HS-27A (cell line): ENCODE results near the gene ANKS1A.
A peak's percentile ranks its signal among the peaks of the same experiment; 100 is the strongest.
"Not testable (repeated sequence)": the region's sequence is repeated elsewhere in the genome, so short reads cannot be mapped to it uniquely, and the experiment has no call there.

Experiments
- DNase-seq: peaks from one replicate; pipeline ENCODE4 v3.0.0-alpha.2; 2012; ENCODE audit warnings: low read depth, missing footprints

ANKS1A gene, protein sequence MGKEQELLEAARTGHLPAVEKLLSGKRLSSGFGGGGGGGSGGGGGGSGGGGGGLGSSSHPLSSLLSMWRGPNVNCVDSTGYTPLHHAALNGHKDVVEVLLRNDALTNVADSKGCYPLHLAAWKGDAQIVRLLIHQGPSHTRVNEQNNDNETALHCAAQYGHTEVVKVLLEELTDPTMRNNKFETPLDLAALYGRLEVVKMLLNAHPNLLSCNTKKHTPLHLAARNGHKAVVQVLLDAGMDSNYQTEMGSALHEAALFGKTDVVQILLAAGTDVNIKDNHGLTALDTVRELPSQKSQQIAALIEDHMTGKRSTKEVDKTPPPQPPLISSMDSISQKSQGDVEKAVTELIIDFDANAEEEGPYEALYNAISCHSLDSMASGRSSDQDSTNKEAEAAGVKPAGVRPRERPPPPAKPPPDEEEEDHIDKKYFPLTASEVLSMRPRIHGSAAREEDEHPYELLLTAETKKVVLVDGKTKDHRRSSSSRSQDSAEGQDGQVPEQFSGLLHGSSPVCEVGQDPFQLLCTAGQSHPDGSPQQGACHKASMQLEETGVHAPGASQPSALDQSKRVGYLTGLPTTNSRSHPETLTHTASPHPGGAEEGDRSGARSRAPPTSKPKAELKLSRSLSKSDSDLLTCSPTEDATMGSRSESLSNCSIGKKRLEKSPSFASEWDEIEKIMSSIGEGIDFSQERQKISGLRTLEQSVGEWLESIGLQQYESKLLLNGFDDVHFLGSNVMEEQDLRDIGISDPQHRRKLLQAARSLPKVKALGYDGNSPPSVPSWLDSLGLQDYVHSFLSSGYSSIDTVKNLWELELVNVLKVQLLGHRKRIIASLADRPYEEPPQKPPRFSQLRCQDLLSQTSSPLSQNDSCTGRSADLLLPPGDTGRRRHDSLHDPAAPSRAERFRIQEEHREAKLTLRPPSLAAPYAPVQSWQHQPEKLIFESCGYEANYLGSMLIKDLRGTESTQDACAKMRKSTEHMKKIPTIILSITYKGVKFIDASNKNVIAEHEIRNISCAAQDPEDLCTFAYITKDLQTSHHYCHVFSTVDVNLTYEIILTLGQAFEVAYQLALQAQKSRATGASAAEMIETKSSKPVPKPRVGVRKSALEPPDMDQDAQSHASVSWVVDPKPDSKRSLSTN

DNA sequence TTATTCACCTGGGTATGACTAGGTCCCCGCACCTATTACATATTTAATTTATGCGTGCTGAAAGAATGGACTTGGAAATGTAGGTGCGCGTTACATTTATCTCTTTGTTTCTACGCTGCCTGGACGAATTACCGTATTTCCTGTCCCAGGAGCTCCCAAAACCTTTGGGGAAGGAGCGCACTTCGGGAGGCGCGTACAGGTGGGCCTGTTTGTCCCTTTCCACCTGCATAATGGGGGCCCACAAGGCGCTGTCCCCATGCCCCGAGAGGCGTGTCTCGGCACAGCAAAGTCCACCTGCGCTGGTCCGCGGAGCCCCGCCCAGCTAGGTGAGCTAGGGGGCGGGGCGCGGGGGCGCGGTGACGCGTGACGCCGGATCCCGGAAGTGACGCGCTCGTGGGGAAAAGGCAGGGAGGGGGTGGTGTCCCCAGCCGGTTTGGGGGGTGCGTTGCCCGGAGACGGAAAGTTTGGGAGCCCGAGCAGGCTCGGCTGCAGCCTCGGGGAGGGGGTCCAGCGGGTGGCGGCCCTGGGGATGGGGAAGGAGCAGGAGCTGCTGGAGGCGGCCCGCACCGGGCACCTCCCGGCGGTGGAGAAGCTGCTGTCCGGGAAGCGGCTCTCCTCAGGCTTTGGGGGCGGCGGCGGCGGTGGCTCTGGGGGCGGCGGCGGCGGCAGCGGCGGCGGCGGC lies at the start of gene ANKS1A:
Gene ANKS1A (plus strand): TSS at position 382 of the 682 bp plus-strand sequence. CDS start 148 bp downstream, at position 530.
- peak; percentile 55 for DNase-seq

DNA sequence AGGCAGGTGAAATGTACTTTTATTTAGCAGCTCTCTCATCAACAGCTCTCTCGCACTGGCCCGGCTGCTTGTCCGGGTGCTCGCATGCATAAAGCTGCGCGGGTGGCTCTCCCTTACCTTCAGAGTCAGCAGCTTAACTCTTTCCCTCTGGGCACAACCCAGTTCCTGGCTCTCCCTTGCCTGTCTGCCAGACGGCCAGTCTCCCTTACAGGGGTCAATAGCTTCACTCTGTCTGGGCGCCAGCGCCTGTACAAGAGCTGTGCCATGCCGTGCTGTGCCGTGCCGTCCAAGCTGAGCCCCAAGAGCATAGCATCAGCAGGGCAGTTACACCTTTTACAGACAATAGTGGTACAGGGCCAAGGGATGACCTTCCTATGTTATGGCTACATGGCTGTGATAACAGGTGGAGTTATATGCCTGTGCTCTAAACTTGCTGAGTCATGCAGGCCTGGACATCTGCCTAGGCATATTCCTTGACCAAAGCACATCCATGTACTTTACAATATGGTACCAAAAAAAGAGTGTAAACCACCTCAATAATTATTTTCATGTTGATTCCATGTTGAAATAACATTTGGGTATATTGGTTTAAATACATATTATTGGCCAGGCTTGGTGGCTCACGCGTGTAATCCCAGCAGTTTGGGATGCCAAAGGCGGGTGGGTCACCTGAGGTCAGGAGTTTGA lies 49.2 kb upstream of the ANKS1A start:
- DNase-seq = no peak

DNA sequence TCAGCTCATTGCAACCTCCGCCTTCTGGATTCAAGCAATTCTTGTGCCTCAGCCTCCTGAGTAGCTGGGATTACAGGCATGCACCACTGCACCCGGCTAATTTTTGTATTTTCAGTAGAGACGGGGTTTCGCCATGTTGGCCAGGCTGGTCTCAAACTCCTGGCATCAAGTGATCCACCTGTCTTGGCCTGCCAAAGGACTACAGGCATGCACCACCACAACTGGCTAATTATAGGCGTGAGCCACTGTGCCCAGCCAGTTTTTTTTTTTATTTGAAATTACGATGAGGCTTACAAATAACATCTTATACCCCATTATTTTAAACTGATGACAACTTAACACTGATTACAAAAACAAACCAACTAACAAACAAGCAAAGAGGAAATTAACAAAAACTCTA lies 40.0 kb upstream of the ANKS1A start:
- DNase-seq = not testable (repeated sequence)

DNA sequence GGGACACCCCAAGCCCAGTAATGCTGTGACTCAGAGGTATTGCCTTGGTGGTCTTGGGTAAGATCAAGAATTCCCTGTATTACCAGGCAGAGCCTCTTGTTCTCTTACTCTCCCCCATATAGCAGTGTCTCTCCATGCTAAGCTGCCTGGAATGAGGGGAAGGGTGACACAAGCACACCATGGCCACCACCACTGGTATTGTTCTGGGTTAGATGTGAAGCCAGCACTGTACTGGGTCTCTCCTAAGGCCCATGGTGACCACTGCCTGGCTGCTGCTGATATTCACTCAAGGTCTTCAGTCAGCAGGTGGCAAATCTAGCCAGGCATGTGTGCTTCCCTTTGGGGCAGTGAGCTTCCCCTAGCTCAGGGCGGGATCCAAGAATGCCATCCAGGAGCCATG lies 37.7 kb upstream of the ANKS1A start:
- no peak for DNase-seq

DNA sequence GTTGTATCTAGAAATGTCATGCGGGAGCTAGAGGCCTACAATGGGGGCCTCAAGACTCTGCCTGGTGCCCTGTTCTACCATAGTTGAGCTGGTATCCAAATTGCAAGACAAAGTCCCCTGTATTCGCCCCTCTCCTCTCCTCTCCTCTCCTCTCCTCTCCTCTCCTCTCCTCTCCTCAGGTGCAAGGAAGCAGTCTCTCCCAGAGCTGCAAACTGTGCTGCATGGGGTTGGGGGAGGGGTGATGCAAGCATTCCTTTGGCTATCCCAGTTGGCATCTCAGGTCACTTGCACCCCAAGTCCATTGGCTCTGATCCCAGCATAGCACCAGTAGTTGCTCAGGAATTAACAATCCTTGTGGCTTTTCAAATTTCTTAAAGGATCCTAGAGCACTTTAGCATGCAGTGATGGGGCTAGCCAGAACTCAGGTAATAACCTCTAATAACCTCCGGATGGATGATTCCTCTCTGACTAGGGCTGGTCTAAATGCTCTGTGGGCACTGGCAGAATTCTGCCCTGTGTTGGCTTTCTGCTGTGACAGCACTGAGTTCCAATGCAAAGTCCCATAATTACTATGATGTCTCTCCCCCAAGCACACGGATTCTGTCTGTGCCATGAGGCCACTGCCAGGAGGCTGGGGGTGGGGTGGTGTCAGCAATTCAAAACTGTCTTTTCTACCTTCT lies 36.5 kb upstream of the ANKS1A start:
- peak; percentile 8 for DNase-seq

DNA sequence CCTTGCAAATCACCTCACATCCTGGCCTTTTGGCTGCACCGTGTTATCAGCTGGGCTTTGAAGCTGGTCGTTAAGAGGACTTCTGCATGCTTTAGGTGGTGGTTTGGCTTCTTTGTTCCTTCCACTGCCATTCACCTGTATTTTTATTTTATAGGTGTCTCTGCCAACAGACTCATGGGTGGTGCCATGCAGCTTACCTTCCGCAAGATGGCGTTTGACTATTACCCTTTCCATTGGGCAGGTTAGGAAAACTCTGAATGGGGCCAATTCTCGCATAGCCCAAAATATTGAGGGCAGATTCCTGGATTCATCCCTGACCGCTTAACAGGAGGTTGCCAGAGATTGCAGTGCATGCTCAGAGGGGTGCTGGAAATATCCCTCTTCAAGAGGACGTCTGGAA lies 33.6 kb upstream of the ANKS1A start:
- DNase-seq = no peak

DNA sequence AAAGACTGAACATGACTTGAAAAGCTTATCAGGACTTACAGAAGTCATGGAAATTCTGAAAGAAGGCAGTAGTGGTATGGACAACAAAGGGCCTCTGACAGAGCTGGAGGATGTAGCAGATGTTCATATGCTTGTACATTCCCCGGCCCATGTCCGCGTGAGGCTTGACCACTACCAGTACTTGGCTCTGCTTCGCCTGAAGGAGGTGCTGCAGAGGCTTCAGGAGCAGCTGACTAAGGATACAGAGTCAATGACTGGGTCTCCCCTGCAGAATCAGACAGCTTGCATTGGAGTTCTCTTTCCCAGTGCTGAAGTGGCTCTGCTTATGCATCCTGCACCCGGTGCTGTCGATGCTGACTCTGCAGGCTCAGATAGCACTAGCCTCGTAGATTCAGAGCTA lies 30.4 kb upstream of the ANKS1A start:
- DNase-seq = no peak

DNA sequence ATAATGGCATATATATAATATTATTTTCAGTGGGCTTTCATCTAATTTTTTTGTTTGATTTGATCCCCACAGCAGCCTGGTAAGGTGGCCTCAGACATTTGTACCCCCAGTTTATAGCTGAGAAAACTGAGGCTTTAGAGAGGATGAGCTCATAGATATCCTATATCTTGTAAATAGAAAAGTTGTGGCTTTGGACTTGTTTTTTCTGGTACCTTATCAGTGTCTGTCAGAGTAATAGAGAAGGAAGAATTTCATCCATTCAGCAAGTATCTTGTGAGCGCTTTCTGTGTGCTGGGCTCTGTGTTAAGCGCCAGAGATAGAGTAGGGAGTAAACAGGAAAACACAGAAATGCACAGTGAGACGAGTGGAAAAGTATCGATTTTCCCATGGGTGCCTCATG lies 29.1 kb upstream of the ANKS1A start:
- DNase-seq = no peak

DNA sequence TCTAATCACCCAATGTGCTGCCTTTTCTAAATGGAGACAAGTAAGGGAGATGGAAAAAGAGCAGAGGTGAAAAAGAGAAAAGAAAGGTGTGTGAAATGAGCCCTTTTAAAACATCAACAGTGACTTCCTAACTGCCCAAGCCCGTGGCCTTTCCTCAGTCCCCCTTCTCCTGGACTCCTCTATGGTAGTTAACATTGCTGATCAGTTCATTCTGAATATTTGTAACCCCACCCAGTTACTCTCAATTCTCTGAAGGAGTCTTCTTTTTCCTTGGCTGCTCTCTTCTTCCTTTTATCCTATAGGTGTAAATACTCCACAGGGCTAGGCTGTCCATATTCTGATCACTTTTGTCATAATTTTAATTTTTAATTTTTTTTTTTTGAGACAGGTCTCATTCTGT lies 28.3 kb upstream of the ANKS1A start:
- no peak for DNase-seq

DNA sequence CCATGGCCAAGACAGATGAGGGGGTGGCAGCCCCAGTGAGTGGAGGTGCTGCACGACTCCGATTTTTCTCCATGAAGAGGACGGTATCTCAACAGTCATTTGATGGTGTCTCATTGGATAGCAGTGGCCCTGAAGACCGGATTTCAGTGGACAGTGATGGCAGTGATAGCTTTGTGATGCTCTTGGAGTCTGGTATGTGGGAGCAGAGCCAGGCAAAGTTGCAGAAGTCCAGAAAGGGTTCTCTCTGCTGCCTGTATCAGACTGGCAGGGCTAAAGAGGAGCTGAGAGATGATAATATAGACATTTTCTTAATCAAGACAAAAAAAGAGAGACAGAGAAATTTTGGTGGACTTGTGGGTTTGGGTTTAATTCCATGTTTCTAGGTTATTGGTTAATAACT lies 25.0 kb upstream of the ANKS1A start:
- DNase-seq = no peak

DNA sequence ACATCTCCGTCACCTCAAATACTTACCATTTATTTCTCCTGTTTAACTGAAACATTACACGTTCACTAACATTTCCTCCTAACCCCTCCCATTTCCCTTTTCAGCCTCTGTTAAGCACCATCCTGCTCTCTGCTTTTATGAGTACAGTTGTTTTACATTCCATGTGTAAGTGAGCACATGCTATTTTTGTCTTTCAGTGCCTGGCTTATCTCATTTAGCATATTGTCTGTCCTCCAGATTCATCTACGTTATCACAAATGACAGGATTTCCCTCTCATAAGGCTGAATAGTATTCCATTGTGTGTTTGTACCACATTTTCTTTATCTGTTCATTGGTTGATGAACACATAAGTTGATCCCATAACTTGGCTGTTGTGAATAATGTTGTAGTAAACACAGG lies 23.9 kb upstream of the ANKS1A start:
- no peak for DNase-seq

DNA sequence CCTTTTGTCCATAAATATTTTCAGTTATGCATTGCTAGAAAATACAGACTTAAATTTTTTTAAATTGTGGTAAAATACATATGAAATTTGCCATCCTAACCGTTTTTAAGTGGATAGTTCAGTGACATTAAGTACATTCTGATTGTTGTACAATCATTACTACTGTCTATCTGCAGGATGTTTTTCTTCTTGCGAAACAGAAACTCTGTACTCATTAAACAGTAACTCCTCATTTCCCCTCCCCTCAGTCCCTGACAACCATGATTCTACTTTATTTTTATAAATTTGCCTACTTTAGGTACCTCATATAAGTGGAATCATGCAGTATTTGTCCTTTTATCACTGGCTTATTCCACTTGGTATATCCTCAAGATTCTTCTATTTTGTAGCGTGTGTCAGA lies 22.5 kb upstream of the ANKS1A start:
- no peak for DNase-seq

DNA sequence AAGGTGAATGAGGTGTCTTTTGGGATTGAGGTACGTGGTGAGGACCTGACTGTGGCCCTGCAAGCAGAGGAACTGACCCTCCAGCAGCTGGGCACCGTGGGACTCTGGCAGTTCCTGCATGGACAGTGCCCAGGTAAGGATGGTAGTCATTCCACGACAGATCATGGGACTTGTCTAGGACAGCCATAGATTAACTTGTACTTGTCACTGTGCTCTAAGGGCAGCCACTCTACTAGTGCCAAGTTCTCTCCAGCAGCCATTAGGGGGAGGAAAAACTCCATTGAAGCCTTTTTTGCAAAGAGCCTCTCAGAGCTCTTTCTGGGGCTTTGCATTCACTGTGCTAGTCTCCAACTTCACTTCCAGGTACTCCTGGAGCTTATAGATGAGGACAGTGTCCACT lies 21.6 kb upstream of the ANKS1A start:
- DNase-seq = no peak

DNA sequence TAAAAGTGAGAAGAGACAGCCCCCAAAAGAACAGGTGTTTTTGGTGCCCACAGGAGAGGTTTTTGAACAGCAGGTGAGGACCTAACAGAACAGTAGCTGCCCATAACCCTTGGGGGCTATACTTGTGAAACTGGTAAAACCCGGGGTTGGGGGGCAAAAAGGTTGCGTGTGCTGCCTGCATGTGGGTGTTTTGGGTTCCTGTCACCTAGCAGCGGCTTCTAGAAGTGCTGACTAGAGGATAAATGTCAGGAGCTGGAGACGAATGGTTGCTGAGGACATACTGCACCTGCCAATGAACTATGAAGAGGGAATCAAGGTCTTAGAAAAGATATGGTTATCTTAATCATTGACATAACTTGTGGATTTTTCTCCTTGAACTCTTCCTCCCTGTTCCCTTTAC lies 17.2 kb upstream of the ANKS1A start:
- DNase-seq = no peak

DNA sequence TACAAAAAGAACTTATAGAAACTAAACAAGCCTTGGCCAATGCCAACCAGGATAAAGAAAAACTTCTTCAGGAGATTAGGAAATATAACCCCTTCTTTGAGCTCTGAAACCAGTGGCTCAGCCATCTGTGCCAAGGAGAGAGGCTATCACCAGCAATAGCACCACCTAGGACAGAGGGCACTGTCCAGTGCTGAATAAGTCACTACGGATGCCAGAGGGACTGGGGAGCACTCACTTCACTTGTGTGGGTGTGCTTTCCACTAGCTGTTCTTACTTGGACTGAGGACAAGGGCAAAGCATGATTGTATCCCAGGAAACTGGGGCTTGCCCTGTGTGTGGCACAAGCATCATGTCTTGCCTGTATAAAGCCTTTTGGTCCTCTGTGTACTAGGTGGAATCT lies 16.7 kb upstream of the ANKS1A start:
- no peak for DNase-seq

DNA sequence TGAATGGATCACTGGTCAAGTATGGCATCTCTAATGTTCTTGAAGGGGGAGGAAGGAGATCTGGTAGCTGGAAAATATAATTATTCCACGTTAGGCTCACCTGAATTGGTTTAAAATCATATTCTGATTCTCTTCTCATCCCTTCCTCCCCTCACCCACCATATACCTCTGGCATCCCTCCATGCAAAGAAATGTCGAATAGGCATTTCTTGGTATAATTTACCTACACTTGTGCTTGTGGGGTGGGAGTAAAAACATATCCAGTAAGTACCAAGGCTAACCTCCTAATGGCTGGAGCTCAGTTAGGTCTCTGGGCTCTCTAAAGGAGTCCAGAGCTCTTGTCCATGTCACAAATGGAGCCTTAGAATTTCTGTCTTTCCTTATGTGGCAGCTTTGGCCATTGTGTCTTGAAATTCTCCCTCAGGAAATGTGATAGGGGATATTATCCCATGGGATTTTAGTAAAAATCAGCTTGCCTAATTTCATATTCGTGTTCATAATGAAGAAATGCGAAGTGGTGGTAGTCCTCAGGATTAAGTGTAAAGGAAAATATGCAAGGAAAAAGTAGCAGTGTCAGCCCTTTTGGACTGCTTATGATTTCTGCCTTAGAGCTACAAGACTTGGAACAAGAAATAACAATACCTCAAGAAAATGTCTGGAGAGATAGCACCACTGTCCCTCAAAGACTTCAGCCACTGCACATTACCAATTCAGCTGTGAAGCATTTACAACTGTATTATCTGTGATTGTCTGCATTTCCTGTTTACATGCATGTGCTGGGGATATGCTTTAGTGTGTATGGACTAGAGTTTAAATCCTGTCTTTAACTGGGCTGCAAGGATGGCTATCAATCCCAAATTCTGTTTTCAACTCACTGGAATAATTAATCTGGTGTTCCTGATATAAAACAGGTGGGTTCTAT lies 13.5 kb upstream of the ANKS1A start:
- no peak for DNase-seq

DNA sequence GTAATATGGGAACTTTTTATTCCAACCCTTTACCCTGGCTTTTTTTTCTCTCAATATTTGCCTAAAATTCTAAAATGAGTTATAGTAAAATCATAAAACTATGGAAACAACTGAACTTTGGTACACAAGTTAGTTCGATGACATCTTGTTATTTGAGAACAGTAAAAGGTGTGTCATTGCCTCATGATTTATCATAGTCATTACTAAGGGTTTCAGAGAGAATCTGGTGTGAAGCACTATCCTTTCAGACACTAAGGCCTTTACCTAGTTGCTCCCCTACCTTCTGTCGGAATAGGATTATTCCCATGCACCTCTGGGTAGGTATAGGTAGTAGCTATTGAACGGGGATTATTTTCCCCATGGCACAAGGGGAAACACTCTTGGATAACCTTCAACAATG lies 12.6 kb upstream of the ANKS1A start:
- no peak for DNase-seq

DNA sequence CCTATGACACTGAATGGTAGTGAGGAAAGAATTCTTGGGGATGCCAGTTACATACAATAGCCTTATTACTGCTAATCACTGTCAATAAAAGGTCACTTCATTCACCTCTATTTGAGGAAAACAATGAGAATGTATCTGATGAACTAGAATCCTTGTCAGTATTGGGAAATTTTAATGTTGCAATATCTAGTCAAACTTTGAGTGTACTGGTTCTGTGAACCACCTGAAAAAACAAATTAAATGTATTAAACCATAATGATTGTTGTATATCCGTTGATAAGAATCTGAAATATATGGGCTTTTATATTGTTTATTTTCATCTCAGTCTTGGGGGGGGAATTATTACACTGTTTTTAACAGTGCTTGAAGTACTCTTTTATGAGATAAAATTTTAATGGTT lies 11.8 kb upstream of the ANKS1A start:
- no peak for DNase-seq

DNA sequence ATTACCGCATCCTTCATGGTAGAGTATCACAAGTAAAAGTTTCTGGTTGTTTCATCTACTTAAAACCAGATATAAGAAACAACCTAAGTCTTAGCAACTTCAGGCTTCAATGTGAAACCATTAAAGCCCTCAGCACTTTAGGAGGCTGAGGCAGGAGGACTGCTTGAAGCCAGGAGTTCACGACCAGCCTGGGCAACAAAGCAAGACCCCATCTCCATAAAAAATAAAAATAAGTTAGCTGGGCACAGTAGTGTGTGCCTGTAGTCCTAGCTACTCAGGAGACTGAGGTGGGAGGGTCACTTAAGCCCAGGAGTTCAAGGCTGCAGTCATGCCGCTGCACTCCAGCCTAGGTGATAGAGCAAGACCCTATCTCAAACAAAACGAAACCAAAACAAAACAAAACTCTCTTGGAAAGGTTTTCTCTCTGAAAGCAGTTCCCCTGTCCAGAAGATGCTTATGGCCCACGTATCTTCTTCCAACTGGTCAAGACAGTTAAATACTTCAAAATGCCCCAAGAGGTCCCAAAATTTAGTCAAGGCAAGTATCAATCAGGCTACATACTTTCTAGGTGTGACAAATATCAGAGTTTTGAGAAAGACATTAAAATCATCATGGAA lies 11.1 kb upstream of the ANKS1A start:
- DNase-seq = no peak
